ENCODE measurements around the gene PTK7.
A peak's percentile ranks its signal among the peaks of the same experiment; 100 is the strongest.

PTK7 gene

GRCh38 chr6:43172104-43173007, 96.2 kb downstream of the PTK7 start:
- TF ChIP-seq ESRRG (CRISPR knock-in tag; IDR thresholded peaks at IDR 0.05) (no peak), ZFP3 (CRISPR knock-in tag; IDR thresholded peaks at IDR 0.05) (no peak), PPARA (CRISPR knock-in tag; IDR thresholded peaks at IDR 0.05; ENCODE audit: borderline replicate concordance) (no peak), ZNF8 (CRISPR knock-in tag; IDR thresholded peaks at IDR 0.05) (no peak), ISL1 (CRISPR knock-in tag; IDR thresholded peaks at IDR 0.05) (no peak), ZFP30 (CRISPR knock-in tag; IDR thresholded peaks at IDR 0.05) (no peak), PATZ1 (CRISPR knock-in tag; IDR thresholded peaks at IDR 0.05; ENCODE audit: borderline replicate concordance) (no peak), TCF4 (CRISPR knock-in tag; IDR thresholded peaks at IDR 0.05; ENCODE audit: borderline replicate concordance) (no peak), SNAI2 (CRISPR knock-in tag; IDR thresholded peaks at IDR 0.05) (no peak)
- TF ChIP-seq, protein P1, sequence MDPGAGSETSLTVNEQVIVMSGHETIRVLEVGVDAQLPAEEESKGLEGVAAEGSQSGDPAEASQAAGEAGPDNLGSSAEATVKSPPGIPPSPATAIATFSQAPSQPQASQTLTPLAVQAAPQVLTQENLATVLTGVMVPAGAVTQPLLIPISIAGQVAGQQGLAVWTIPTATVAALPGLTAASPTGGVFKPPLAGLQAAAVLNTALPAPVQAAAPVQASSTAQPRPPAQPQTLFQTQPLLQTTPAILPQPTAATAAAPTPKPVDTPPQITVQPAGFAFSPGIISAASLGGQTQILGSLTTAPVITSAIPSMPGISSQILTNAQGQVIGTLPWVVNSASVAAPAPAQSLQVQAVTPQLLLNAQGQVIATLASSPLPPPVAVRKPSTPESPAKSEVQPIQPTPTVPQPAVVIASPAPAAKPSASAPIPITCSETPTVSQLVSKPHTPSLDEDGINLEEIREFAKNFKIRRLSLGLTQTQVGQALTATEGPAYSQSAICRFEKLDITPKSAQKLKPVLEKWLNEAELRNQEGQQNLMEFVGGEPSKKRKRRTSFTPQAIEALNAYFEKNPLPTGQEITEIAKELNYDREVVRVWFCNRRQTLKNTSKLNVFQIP (CRISPR knock-in tag; IDR thresholded peaks at IDR 0.05; ENCODE audit: borderline replicate concordance, low read depth) = no peak
- TF ChIP-seq, protein P2, sequence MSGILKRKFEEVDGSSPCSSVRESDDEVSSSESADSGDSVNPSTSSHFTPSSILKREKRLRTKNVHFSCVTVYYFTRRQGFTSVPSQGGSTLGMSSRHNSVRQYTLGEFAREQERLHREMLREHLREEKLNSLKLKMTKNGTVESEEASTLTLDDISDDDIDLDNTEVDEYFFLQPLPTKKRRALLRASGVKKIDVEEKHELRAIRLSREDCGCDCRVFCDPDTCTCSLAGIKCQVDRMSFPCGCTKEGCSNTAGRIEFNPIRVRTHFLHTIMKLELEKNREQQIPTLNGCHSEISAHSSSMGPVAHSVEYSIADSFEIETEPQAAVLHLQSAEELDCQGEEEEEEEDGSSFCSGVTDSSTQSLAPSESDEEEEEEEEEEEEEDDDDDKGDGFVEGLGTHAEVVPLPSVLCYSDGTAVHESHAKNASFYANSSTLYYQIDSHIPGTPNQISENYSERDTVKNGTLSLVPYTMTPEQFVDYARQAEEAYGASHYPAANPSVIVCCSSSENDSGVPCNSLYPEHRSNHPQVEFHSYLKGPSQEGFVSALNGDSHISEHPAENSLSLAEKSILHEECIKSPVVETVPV (CRISPR knock-in tag; IDR thresholded peaks at IDR 0.05) = no peak
- TF ChIP-seq, protein P3, sequence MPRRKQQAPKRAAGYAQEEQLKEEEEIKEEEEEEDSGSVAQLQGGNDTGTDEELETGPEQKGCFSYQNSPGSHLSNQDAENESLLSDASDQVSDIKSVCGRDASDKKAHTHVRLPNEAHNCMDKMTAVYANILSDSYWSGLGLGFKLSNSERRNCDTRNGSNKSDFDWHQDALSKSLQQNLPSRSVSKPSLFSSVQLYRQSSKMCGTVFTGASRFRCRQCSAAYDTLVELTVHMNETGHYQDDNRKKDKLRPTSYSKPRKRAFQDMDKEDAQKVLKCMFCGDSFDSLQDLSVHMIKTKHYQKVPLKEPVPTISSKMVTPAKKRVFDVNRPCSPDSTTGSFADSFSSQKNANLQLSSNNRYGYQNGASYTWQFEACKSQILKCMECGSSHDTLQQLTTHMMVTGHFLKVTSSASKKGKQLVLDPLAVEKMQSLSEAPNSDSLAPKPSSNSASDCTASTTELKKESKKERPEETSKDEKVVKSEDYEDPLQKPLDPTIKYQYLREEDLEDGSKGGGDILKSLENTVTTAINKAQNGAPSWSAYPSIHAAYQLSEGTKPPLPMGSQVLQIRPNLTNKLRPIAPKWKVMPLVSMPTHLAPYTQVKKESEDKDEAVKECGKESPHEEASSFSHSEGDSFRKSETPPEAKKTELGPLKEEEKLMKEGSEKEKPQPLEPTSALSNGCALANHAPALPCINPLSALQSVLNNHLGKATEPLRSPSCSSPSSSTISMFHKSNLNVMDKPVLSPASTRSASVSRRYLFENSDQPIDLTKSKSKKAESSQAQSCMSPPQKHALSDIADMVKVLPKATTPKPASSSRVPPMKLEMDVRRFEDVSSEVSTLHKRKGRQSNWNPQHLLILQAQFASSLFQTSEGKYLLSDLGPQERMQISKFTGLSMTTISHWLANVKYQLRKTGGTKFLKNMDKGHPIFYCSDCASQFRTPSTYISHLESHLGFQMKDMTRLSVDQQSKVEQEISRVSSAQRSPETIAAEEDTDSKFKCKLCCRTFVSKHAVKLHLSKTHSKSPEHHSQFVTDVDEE (CRISPR knock-in tag; IDR thresholded peaks at IDR 0.05) = no peak
- ATAC-seq = peak; percentile 1

- ATAC-seq = no peak
- TF ChIP-seq CREB5 (CRISPR knock-in tag; IDR thresholded peaks at IDR 0.05; ENCODE audit: low read depth) (no peak), CSDC2 (CRISPR knock-in tag; IDR thresholded peaks at IDR 0.05) (no peak)
Observed at GRCh38 chr6:43173591-43174262, 97.6 kb downstream of the PTK7 start.

DNA sequence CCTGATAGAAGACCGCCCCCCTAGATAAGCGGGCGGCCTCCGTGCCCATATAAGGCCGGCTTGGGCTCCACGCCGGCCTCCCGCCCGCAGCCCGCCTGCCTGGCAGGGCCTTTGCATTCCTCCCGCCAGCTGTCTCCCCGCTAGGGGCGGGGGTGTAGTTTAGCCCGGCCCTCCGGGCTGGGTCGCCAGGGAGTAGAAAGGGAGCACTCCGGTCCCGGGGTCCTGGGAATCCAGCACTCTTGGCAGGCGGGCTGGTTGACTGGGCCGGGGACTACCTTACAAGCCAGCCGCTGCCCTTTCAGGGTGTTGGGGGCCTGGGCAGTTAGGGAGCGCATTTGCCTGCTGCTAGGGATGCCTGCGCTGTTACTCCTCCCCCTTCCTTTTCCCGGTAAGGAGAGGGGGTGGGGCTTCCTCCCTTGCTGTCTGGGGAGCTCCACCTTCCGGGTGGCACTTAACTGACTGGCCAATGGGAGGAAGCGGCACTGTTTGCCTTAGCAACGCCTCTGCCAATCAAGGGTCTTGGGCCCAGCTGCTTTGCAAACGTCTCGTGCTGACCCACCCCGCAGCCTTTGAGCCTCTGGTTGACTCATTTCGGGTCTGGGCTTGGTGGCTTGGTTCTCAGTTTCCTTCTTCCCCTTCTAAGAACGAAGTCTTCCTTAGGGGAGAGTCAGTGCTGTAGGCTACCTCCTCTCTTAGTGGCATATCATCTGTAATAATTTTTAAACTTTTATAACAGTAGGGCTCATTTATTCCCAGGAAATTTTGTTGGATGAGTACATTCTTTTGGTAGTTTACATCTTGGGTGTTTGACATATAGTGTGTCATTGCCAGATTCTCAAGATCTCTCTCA, 98.4 kb downstream of the PTK7 start:
- ATAC-seq = peak; percentile 71
- TF ChIP-seq ZFP30 (CRISPR knock-in tag; IDR thresholded peaks at IDR 0.05) (no peak), OSR1 (CRISPR knock-in tag; IDR thresholded peaks at IDR 0.05) (no peak), PATZ1 (CRISPR knock-in tag; IDR thresholded peaks at IDR 0.05; ENCODE audit: borderline replicate concordance) (0 out of 2 replicates have a peak, but pooled peaks have one; percentile 14)
- TF ChIP-seq, protein P2 (CRISPR knock-in tag; IDR thresholded peaks at IDR 0.05) = no peak

Data from SK-N-SH treated with all-trans-retinoic acid at 6 μM for 48 hours (cell line).